ENCODE results near the gene PF4V1.
A peak's percentile ranks its signal among the peaks of the same experiment; 100 is the strongest.

Gene PF4V1, protein sequence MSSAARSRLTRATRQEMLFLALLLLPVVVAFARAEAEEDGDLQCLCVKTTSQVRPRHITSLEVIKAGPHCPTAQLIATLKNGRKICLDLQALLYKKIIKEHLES

DNA sequence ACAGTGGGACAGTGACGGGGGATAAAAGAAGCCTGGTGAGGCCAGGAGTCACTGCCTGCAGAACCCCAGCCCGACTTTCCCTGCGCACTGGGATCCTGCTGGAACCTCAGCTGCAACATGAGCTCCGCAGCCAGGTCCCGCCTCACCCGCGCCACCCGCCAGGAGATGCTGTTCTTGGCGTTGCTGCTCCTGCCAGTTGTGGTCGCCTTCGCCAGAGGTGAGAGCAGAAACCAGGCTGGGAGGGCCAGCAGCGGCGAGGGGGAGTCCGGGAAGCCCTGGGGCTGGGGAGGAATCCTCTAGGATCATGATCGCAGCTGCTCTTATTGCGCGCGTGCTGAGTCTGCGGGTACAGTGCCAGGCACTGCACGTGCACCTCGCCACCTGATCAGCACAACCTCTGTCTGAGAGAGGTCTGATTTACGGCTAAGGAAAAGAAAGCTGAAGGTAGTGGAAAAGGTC, at the start of gene PF4V1:
Gene PF4V1 (plus strand): TSS at position 51 of the 459 bp plus-strand sequence. CDS start 67 bp downstream, at position 118.
- DNase-seq (ENCODE audit: low read depth, low spot score): no peak
- no peak within 1 kb of the TSS for H3K27ac ChIP-seq

DNA sequence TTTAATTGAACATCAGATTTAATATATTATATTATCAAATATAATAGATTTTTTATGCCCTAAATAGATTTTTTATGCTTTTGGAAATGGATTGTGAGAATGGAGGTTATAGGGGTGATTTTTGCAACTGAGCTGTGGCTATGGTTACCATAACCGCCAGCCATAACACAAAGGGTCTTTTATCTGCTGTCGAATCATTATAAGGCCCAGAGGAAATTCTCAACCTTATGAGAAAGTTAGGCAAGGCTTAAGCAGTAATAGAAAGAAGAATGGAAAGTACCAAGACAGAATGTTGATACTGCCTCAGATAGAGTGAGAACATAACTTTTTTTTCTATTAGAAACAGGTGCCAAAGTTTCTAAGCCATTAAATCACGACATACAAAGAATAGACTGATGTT, 42.9 kb upstream of the PF4V1 start:
- DNase-seq (ENCODE audit: low read depth, low spot score): no peak
- no peak overlapping the region for H3K27ac ChIP-seq

DNA sequence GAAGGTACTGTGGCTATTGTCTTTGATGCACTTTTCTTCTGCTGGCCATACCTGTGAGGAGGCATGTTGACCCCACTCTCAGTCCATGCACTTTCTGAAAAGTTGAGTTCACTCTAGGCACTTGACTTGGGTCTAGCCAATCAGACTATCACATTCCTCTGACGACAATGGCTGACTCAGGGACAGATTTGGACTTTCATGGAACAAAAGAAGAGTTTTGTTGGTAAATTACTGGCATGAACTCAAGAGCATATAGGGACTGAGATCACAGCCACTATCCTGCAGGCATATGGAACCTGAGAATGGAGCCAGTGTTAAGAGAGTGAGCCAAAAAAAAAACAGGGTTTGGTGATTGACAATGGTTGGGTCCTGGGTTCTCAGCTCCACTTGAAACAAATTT, 41.3 kb upstream of the PF4V1 start:
- DNase-seq (ENCODE audit: low read depth, low spot score): no peak
- no peak overlapping the region for H3K27ac ChIP-seq

GRCh38 chr4:73814679-73815078, 38.4 kb upstream of the PF4V1 start:
- peak overlapping the region; percentile 82 for H3K27ac ChIP-seq

GRCh38 chr4:73815145-73815544, 38.0 kb upstream of the PF4V1 start:
- H3K27ac ChIP-seq: peak overlapping the region; percentile 82
- DNase-seq (ENCODE audit: low read depth, low spot score): peak; percentile 48

More at GRCh38 chr4:73814679-73815078, 38.4 kb upstream of the PF4V1 start:
- peak; percentile 83 for DNase-seq (ENCODE audit: low read depth, low spot score)

DNA sequence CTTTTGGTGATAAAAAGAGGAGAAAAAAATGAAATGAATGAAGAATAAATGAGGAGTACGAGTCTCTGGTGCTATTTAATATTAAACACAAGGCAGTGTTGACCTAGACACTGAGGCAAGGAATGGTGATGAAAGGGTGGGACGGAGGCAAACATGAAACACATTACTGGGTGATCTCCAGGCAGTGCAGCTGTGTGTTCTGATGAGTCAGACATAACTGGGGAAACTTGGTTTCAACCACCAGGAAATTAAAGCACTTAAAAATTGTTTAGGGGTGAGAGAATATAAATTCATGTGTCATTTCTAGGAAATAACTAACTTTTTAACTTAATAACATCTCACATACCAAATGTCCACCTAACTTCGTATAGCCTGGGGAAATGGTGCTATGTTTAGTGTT, 36.3 kb upstream of the PF4V1 start:
- H3K27ac ChIP-seq: peak overlapping the region; percentile 82
- DNase-seq (ENCODE audit: low read depth, low spot score): peak; percentile 91

DNA sequence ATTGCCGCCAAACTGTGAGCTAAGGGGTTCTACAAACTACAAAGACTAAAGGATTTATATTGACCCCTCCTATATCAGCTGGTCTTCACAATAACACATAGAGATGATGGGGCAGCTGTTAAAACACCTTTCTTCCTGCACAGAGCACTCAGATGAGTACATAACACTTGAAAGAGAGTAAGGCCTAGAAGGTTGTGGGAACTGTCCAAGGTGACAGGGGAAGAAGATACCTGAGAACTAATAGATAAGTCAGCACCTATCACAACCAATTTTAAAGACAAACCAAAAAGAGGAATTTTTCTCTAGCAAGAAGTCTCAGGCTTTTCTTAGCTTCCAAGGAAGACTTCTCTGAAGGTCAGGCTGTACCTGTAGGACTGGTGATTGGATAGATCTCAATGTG, 35.8 kb upstream of the PF4V1 start:
- no peak for DNase-seq (ENCODE audit: low read depth, low spot score)
- peak overlapping the region; percentile 82 for H3K27ac ChIP-seq

GRCh38 chr4:73821325-73821724, 31.8 kb upstream of the PF4V1 start:
- H3K27ac ChIP-seq: no peak overlapping the region
- DNase-seq (ENCODE audit: low read depth, low spot score): no peak

DNA sequence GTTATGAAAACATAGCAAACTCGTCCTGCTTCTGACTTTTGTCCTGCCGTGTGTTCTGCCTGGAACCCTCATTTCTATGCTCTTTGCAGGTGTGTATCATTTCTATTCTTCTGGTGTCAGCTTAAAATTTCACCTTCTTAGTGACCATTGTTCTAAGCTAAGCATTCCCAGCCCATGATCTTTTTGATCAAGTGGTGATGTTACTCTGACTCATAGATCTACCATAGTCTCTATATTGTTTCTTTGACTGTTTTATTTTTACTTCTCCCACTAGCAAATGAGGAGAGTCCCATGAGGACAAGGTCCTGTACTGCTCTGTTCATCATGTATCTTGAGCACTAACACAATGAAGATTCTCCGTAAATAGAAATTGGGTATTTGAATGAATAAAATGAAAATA, 30.7 kb upstream of the PF4V1 start:
- no peak for DNase-seq (ENCODE audit: low read depth, low spot score)
- peak overlapping the region; percentile 9 for H3K27ac ChIP-seq

DNA sequence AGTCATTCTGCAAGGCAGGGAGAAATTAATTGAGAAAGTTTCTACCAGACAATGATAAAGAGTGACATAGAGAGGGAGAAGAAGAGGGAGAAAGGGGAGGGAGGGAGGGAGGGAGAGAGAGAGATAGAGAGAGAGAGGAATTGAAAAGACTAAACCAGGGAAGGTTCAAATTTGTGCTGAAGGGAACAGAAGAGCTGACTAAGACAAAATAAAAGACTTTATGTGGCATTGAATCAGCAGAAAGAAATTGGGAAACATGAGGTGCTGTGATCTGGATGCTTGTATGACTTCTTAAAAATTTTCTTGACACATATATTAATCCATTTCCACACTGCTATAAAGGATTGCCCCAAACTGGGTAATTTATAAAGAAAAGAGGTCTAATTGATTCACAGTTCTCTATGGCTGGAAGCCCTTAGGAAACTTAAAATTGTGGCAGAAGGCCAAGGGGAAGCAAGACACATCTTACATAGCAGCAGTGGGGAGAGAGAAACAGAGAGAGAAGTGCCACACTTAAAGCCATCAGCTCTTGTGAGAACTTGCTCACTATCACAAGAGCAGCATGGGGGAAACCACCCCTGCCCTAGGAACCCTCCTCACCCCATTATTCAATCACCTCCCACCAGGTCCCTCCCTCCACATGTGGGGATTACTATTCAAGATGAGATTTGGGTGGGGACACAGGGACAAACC, 30.1 kb upstream of the PF4V1 start:
- peak overlapping the region; percentile 9 for H3K27ac ChIP-seq
- DNase-seq (ENCODE audit: low read depth, low spot score): no peak

- DNase-seq (ENCODE audit: low read depth, low spot score): no peak
- no peak overlapping the region for H3K27ac ChIP-seq
These were observed 29.3 kb upstream of the PF4V1 start for GRCh38 chr4:73823760-73824159.

GRCh38 chr4:73828956-73829355, 24.1 kb upstream of the PF4V1 start:
- DNase-seq (ENCODE audit: low read depth, low spot score): no peak
- no peak overlapping the region for H3K27ac ChIP-seq

DNA sequence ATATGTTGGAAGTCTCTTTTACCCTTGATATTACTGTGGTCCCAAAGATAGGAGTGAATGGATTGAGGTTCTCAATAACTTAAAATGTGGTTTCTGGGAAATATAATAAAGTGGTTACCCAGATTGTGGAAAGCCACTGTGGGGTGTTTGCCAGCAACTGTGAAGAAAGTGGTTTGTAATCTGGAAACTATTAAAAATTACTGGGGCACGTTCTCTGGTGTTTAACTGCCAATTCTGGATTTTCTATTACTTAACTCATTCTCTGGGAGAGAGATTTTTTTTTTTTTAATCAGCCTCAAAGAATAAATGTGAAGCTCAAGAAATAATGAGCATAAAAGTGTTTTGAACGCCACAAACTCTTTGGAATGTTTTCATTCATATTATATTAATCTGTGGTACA, 21.5 kb upstream of the PF4V1 start:
- H3K27ac ChIP-seq: no peak overlapping the region
- no peak for DNase-seq (ENCODE audit: low read depth, low spot score)

DNA sequence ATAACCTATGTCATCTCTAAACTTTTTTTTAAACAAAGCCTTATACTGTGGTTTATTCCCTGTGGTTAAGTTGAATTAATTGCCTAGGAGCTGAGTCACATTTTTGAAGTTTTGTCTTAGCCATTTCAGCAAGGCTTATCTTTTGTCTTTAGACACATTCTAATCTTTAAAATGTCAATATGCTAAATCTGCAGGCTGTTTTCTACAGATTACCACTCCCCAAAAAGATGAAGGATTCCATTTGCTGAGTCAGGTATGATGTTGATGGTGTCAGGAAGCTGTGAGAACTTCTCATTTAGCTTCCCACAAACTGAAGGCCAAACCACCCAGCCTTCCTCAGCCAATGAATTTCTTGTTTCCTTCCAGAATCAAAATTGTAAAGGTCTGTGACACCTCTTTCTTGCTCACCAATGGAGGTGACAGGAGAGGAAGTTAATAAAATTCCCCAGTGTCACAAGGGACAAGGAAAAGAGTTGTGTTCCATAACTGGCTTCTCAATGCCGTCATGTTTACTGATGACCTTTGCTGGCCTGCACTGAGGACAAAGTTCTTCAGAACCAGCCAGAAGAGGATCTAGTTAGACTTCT, 20.4 kb upstream of the PF4V1 start:
- peak overlapping the region; percentile 7 for H3K27ac ChIP-seq
- no peak for DNase-seq (ENCODE audit: low read depth, low spot score)

- DNase-seq (ENCODE audit: low read depth, low spot score): no peak
- no peak within 1 kb of the TSS for H3K27ac ChIP-seq
These were observed 16.5 kb upstream of the PF4V1 start, which contains the start of gene CXCL6 for GRCh38 chr4:73836373-73837279. TSS of gene CXCL6 (plus strand) at chr4:73836678. CDS start at chr4:73836751, 73 bp downstream.

DNA sequence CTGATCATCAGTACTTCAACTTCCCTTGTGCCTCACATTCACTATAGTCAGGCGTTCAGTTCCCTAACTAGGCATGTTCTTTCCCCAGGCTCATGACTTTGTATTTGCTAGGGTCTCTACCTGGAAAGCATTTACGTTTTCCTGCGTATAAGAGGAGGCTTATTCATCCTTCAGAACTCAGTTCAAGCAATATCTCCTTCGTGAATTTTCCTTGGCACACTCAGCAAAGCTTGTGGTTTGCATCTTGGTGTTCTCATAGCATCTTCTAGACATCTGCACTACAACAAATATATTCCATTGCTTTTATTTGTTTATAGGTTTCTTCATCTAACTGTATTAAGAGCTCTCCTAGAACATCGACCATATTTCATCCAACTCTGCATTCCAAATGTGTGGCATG, 14.0 kb upstream of the PF4V1 start:
- DNase-seq (ENCODE audit: low read depth, low spot score): no peak
- no peak overlapping the region for H3K27ac ChIP-seq

DNA sequence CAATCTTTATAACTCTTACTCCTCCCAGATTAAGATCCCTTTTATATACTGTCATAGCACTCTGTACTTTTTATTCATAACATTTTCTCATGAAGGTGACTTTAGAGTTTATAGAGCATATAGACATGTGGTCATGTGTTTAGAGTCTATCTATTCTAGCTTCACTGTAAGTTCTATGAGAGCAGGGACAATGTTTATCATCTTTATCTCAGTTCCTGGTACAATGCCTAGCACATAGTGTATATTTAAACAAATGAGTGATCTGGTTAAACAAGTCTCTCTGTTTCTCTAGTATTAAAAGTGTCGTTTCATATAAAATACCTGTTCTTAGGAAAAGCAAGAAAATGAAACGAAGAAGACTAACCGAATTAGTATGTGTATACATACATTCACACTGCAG, 13.4 kb upstream of the PF4V1 start:
- no peak overlapping the region for H3K27ac ChIP-seq
- DNase-seq (ENCODE audit: low read depth, low spot score): no peak

DNA sequence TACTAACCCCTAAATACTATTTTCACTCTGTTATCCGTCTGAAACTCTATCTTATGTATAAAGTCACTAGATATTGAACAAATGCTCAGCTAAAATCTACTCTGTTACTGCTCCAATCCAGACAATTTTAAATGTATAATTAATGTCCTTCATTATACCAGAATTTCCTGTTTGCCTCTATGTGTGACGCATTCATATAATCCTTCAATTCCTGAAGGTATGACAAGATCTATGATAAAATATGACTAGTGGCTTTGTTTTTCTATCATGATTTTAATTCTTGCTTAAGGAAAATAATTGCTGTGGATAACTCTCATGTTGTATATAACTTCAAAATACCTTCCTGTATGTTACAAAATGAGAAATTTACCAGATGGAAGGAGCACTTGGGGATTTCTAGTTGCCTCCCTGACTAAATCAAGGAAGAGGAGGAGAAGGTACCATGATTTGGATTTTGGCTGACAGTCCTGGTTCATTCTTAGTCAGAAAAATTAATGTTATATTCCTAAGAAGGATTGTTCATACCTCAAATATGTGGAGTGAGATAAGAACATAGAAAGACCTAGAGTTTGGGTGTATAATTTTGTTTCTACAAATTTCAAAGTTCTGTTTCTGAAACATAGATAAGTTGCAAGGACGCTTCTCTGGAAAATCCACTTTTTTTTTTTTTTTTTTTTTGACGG, 11.7 kb upstream of the PF4V1 start:
- H3K27ac ChIP-seq: peak overlapping the region; percentile 62
- no peak for DNase-seq (ENCODE audit: low read depth, low spot score)

- H3K27ac ChIP-seq: peak overlapping the region; percentile 62
- no peak for DNase-seq (ENCODE audit: low read depth, low spot score)
These were observed 10.4 kb upstream of the PF4V1 start for GRCh38 chr4:73842696-73843095.

DNA sequence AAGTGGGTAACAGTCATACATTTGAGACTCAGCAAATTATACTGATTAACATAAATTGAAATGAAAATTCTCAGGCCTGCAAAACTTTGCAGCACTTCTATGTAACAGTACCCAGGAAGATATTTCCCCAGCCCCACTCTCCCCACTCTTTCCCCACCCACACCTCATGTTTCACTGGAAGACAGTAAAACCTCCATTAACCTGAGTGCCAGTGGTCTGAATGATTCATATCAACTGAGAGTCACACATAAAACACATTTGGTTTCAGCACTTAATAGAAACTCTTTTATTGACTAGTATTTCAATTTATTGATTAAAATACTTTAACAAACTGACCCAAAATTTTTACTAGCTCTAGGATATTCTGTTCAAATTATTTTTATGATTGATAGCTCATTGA, 9.7 kb upstream of the PF4V1 start:
- H3K27ac ChIP-seq: no peak overlapping the region
- no peak for DNase-seq (ENCODE audit: low read depth, low spot score)

Measured in epithelial cell of prostate (primary cell).